ENCODE results near the gene ATG7.

DNA sequence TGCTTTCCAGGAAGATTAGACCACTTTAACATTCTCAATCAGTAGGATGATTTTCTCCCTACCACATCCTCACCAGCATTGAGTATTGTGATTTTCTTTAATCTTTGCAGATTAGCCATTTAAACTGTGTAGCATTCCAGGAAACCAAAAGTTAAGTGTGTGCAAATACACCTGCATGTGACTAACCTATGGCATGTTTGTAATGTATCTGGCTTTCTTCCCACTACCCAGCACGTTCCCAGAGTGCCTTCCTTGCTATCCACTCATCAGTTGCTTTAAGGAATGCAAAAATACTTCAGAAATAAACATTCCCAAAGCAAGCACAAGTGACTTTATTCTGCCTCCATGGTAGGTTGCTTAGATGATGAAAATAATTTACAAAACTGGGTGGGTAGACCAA is 74.2 kb downstream of the ATG7 start:
- TF ChIP-seq, protein P1, sequence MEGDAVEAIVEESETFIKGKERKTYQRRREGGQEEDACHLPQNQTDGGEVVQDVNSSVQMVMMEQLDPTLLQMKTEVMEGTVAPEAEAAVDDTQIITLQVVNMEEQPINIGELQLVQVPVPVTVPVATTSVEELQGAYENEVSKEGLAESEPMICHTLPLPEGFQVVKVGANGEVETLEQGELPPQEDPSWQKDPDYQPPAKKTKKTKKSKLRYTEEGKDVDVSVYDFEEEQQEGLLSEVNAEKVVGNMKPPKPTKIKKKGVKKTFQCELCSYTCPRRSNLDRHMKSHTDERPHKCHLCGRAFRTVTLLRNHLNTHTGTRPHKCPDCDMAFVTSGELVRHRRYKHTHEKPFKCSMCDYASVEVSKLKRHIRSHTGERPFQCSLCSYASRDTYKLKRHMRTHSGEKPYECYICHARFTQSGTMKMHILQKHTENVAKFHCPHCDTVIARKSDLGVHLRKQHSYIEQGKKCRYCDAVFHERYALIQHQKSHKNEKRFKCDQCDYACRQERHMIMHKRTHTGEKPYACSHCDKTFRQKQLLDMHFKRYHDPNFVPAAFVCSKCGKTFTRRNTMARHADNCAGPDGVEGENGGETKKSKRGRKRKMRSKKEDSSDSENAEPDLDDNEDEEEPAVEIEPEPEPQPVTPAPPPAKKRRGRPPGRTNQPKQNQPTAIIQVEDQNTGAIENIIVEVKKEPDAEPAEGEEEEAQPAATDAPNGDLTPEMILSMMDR (IDR thresholded peaks at IDR 0.05), result no peak
- TF ChIP-seq REST (IDR thresholded peaks at IDR 0.05), result no peak

Data from A549 (cell line).